ENCODE measurements around the gene ZNF831. TPM values are rescaled to one million over a fixed set of nuclear protein-coding genes. Genes with fewer than 3 reads are reported as not detected.

ZNF831 gene
- total RNA-seq, 1 experiment from 2014 or later: 0.04 TPM

GRCh38 chr20:59224236-59224635 lies 60.6 kb downstream of the ZNF831 start:
- H3K36me3 Mint-ChIP-seq: no peaks in the 10 kb centered on the region
- CTCF ChIA-PET: interaction anchor here (2.6 to 4.7 kb wide), 3 partner anchors 17 to 354 kb away, joined by 8 to 68 read pairs (median 18); no protein-coding TSS in a partner anchor
- ATAC-seq: no peak
- H3K27ac Mint-ChIP-seq: no peak overlapping the region
- POLR2A ChIA-PET: no interaction called here
- H3K27me3 Mint-ChIP-seq (ENCODE audit: low read depth): peaks cover 52% of the 10 kb centered on the region
- no peak overlapping the region for H3K4me3 Mint-ChIP-seq
- H3K9me3 Mint-ChIP-seq: peaks cover 7% of the 10 kb centered on the region
- DNase-seq (ENCODE audit: low spot score): no peak
- H3K4me1 Mint-ChIP-seq: peaks cover 32% of the 10 kb centered on the region
- TF ChIP-seq ZNF416 (CRISPR knock-in tag; IDR thresholded peaks at IDR 0.05) (no peak), EMX1 (CRISPR knock-in tag; IDR thresholded peaks at IDR 0.05) (no peak), STAT6 (CRISPR knock-in tag; conservative IDR thresholded peaks at IDR 0.05; ENCODE audit: low read depth) (no peak), ZBTB43 (CRISPR knock-in tag; IDR thresholded peaks at IDR 0.05) (no peak), CTCF (IDR thresholded peaks at IDR 0.05) (no peak), ZNF263 (CRISPR knock-in tag; IDR thresholded peaks at IDR 0.05; ENCODE audit: low read depth) (no peak), NR2C2 (CRISPR knock-in tag; IDR thresholded peaks at IDR 0.05) (no peak), IRF1 (CRISPR knock-in tag; IDR thresholded peaks at IDR 0.05) (no peak)

GRCh38 chr20:59230385-59230784 lies 66.8 kb downstream of the ZNF831 start:
- TF ChIP-seq CDX4 (CRISPR knock-in tag; IDR thresholded peaks at IDR 0.05; ENCODE audit: borderline replicate concordance) (no peak), SP1 (CRISPR knock-in tag; conservative IDR thresholded peaks at IDR 0.05) (no peak), GABPB1 (CRISPR knock-in tag; IDR thresholded peaks at IDR 0.05) (no peak), NR1H2 (CRISPR knock-in tag; IDR thresholded peaks at IDR 0.05) (no peak), KAT7 (CRISPR knock-in tag; IDR thresholded peaks at IDR 0.05; ENCODE audit: borderline replicate concordance) (no peak), NFE2L1 (CRISPR knock-in tag; IDR thresholded peaks at IDR 0.05) (no peak), ZNF121 (CRISPR knock-in tag; IDR thresholded peaks at IDR 0.05) (no peak), CTCF (IDR thresholded peaks at IDR 0.05) (no peak), JAZF1 (CRISPR knock-in tag; IDR thresholded peaks at IDR 0.05) (no peak), TEAD4 (CRISPR knock-in tag; IDR thresholded peaks at IDR 0.05) (no peak)
- H3K27me3 Mint-ChIP-seq (ENCODE audit: low read depth): peaks cover 4% of the 10 kb centered on the region
- POLR2A ChIA-PET: no interaction called here
- no peak for DNase-seq (ENCODE audit: low spot score)
- no peaks in the 10 kb centered on the region for H3K4me1 Mint-ChIP-seq
- H3K27ac Mint-ChIP-seq: no peak overlapping the region
- CTCF ChIA-PET: interaction anchor here (2.1 kb wide), 1 partner anchor 9 kb away, joined by 8 read pairs; no protein-coding TSS in a partner anchor
- H3K9me3 Mint-ChIP-seq: peaks cover 8% of the 10 kb centered on the region
- ATAC-seq: no peak
- H3K36me3 Mint-ChIP-seq: no peaks in the 10 kb centered on the region
- H3K4me3 Mint-ChIP-seq: no peak overlapping the region

Measured in WTC11 (cell line).